Nephron progenitor cell (in vitro differentiated cells): ENCODE results near the gene NOTCH3.

ENCODE experiments used
- DNase-seq: peaks from one replicate; pipeline ENCODE4 v3.0.0; 2021
- H3K27ac Mint-ChIP-seq: 2 replicates; pipeline ENCODE4 v1.8.0; 2021; ENCODE audit warnings: mild to moderate bottlenecking, moderate library complexity, mixed read lengths
- H3K27me3 Mint-ChIP-seq: 2 replicates; pipeline ENCODE4 v1.8.0; 2021; ENCODE audit warnings: mild to moderate bottlenecking, low read depth, mixed read lengths; ENCODE audit not compliant: poor library complexity
- H3K36me3 Mint-ChIP-seq: 2 replicates; pipeline ENCODE4 v1.8.0; 2021; ENCODE audit warnings: low read depth, mixed read lengths
- H3K4me1 Mint-ChIP-seq: 2 replicates; pipeline ENCODE4 v1.8.0; 2021; ENCODE audit warnings: mixed read lengths
- H3K4me3 Mint-ChIP-seq: 2 replicates; pipeline ENCODE4 v1.8.0; 2021; ENCODE audit warnings: mild to moderate bottlenecking, moderate library complexity, mixed read lengths
- H3K9me3 Mint-ChIP-seq: 2 replicates; pipeline ENCODE4 v1.8.0; 2021; ENCODE audit warnings: mild to moderate bottlenecking, moderate library complexity, mixed read lengths
- TF ChIP-seq, protein P1 (sequence below): fragments of 200-600 bp; sonication (generic); IDR thresholded peaks from 2 replicates; pipeline ENCODE4 v1.5.0; 2021; ENCODE audit warnings: antibody characterized with exemption

NOTCH3 gene

GRCh38 chr19:15142313-15142712 is 58.5 kb downstream of the NOTCH3 start:
- H3K27ac Mint-ChIP-seq, result no peak overlapping the region
- TF ChIP-seq, protein P1, sequence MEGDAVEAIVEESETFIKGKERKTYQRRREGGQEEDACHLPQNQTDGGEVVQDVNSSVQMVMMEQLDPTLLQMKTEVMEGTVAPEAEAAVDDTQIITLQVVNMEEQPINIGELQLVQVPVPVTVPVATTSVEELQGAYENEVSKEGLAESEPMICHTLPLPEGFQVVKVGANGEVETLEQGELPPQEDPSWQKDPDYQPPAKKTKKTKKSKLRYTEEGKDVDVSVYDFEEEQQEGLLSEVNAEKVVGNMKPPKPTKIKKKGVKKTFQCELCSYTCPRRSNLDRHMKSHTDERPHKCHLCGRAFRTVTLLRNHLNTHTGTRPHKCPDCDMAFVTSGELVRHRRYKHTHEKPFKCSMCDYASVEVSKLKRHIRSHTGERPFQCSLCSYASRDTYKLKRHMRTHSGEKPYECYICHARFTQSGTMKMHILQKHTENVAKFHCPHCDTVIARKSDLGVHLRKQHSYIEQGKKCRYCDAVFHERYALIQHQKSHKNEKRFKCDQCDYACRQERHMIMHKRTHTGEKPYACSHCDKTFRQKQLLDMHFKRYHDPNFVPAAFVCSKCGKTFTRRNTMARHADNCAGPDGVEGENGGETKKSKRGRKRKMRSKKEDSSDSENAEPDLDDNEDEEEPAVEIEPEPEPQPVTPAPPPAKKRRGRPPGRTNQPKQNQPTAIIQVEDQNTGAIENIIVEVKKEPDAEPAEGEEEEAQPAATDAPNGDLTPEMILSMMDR, result no peak
- DNase-seq, result no peak
- peaks cover 30% of the 10 kb centered on the region for H3K27me3 Mint-ChIP-seq
- H3K36me3 Mint-ChIP-seq, result no peaks in the 10 kb centered on the region
- H3K4me1 Mint-ChIP-seq, result no peaks in the 10 kb centered on the region
- H3K4me3 Mint-ChIP-seq, result no peak overlapping the region
- H3K9me3 Mint-ChIP-seq, result peaks cover 33% of the 10 kb centered on the region

DNA sequence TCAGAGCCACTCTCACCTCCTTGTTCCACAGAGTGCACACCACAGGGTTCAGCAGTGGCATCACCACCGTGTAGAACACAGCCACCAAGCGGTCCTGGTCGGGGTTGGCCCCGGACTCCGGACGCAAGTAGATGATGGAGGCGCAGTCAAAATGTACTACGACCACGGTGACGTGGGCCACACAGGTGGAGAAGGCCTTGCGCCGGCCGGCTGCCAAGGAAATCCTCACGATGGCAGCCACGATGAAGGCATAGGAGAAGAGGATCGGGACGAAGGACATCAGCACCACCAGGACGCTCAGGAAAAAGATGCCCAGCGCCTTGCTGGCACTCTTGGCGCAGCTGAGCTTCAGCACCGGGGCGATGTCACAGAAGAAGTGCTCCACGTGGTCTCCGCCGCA is 59.7 kb downstream of the NOTCH3 start:
- Mint-ChIP-seq H3K4me1 (no peaks in the 10 kb centered on the region), H3K9me3 (peaks cover 37% of the 10 kb centered on the region), H3K36me3 (no peaks in the 10 kb centered on the region), H3K27ac (no peak overlapping the region), H3K27me3 (peaks cover 37% of the 10 kb centered on the region), H3K4me3 (no peak overlapping the region)
- TF ChIP-seq, protein P1, result no peak
- DNase-seq, result no peak

DNA sequence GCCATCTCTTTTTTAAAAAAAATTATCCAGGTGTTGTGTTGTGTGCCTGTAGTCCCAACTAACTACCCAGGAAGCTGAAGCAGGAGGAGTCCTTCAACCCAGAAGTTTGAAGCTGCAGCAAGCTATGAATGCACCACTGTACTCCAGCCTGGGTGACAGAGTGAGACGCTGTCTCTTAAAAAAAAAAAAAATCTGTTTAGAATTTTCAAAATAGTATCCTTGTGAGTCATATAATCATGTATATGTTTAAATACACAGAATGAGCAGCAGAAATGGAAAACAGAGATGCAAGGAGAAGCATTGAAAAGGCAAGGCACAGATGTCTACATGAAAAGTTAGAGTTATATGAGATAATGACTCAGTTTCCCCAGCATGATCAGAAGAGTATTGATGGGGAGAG is 62.4 kb downstream of the NOTCH3 start:
- Mint-ChIP-seq H3K27ac (no peak overlapping the region), H3K4me1 (no peaks in the 10 kb centered on the region), H3K36me3 (no peaks in the 10 kb centered on the region), H3K9me3 (peaks cover 37% of the 10 kb centered on the region), H3K27me3 (peaks cover 23% of the 10 kb centered on the region), H3K4me3 (no peak overlapping the region)
- TF ChIP-seq, protein P1, result no peak
- DNase-seq, result no peak

DNA sequence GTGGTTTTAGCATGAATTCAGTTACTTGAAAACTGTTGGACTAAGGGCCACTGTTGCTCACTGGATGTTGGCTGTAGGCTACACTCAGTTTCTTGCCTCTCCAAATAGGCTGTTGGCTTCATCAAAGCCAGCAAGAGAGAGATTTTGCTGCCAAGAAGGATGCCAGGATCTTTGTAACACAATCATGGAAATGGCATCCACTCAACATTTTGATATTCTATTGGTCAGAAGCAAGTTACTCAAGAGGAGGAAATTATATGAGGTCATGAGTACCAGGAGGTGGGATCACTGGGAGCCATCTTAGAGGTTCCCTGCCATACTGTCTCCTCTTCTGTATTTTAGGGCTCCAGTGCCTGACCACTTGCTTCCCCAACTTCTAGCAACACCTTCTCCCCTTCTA is 63.0 kb downstream of the NOTCH3 start:
- DNase-seq, result no peak

DNA sequence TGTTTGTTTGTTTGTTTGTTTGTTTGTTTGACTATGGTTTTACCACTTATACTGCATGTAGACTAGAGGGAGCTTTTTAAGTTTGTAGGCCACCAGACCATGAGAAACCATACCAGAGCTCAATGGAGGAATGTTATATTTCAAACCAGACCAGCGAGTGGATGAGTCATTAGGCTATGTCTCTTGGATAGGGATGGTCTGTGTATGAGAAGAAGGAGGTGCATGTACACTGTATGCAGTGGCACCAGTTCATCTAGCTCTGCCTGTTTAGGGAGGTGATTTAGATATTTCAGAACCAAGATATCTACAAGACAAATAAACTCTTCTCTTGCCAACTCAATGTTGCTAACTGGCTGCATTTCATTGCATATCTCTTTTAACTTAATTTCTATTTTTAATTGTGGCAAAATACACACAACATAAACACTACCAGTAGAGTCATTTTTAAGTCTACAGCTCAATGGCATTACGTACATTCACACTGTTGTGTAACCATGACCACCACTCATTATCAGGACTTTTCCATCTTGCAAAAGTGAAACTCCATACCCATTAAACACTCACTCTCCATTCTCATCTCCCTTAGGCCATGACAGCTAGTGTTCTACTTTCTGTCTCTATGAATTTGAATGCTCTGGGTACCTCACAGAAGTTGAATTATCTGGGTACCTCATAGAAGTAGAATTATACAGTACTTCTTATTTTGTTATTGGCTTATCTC is 64.4 kb downstream of the NOTCH3 start:
- no peak overlapping the region for H3K4me3 Mint-ChIP-seq
- H3K4me1 Mint-ChIP-seq, result no peaks in the 10 kb centered on the region
- no peak overlapping the region for H3K27ac Mint-ChIP-seq

More for the DNA sequence above, 63.0 kb downstream of the NOTCH3 start:
- Mint-ChIP-seq H3K9me3 (peaks cover 37% of the 10 kb centered on the region), H3K36me3 (no peaks in the 10 kb centered on the region), H3K27ac (no peak overlapping the region), H3K4me3 (no peak overlapping the region), H3K27me3 (peaks cover 19% of the 10 kb centered on the region), H3K4me1 (no peaks in the 10 kb centered on the region)
- TF ChIP-seq, protein P1, result no peak

More for the DNA sequence above, 64.4 kb downstream of the NOTCH3 start:
- peaks cover 19% of the 10 kb centered on the region for H3K27me3 Mint-ChIP-seq
- TF ChIP-seq, protein P1, result no peak
- DNase-seq, result no peak
- H3K9me3 Mint-ChIP-seq, result peaks cover 36% of the 10 kb centered on the region
- H3K36me3 Mint-ChIP-seq, result no peaks in the 10 kb centered on the region
